Measurements from ENCODE around the gene HOXD4.

HOXD4 gene

GRCh38 chr2:176138923-176139660, 12.3 kb upstream of the HOXD4 start:
- TF ChIP-seq, protein P1, sequence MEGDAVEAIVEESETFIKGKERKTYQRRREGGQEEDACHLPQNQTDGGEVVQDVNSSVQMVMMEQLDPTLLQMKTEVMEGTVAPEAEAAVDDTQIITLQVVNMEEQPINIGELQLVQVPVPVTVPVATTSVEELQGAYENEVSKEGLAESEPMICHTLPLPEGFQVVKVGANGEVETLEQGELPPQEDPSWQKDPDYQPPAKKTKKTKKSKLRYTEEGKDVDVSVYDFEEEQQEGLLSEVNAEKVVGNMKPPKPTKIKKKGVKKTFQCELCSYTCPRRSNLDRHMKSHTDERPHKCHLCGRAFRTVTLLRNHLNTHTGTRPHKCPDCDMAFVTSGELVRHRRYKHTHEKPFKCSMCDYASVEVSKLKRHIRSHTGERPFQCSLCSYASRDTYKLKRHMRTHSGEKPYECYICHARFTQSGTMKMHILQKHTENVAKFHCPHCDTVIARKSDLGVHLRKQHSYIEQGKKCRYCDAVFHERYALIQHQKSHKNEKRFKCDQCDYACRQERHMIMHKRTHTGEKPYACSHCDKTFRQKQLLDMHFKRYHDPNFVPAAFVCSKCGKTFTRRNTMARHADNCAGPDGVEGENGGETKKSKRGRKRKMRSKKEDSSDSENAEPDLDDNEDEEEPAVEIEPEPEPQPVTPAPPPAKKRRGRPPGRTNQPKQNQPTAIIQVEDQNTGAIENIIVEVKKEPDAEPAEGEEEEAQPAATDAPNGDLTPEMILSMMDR (IDR thresholded peaks at IDR 0.05; ENCODE audit: borderline replicate concordance, insufficient read depth, low read depth, low read length) = no peak
- no peak overlapping the region for H3K4me3 ChIP-seq (ENCODE audit: low read depth, low read length)

DNA sequence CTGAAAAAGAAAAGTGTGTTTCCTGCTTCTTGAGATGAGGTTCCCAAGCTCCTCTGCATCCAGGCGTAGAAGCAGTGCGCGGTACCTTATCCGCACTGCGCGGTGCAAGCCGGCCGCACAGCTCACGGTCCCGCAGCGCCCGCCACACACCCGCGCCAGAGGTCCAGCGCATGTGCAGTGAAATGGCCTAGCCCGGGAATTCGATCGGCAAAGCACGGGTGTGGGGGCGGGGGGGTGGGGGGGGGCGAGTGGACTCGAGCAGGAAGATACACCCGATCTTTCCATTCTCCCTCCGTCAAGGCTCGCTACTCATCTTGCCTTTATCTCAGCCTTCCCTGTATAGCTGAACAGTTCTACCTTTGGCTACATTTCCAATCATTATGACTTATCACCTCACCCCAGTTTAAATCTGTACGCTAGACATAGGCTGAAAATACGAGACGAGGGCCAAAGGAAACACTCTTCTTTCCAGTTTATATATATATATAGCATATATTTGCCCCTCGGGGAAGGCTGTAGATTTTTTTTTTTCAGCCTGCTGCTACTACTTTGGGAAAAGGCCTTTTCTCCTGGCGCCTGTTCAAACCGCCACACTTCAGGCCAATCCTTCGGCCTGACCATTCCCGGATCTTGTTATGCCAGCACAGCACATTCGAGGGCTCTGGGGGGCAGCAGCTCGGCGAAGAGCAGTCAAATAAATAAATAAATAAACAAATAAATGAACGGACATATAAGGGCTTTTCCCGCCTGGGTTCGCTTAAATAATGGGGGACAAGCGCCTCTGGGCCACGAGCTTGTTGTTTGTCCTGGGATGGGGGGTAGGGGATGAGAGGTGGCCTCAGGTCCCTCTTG, 11.5 kb upstream of the HOXD4 start:
- TF ChIP-seq, protein P1 (IDR thresholded peaks at IDR 0.05; ENCODE audit: borderline replicate concordance, insufficient read depth, low read depth, low read length) = no peak
- peak overlapping the region; percentile 27 for H3K4me3 ChIP-seq (ENCODE audit: low read depth, low read length)

- peak overlapping the region; percentile 58 for H3K4me3 ChIP-seq (ENCODE audit: low read depth, low read length)
- TF ChIP-seq, protein P1 (IDR thresholded peaks at IDR 0.05; ENCODE audit: borderline replicate concordance, insufficient read depth, low read depth, low read length) = peak; percentile 91
Measured at GRCh38 chr2:176140513-176141317, 10.6 kb upstream of the HOXD4 start.

GRCh38 chr2:176142281-176142680, 9.1 kb upstream of the HOXD4 start:
- TF ChIP-seq, protein P1 (IDR thresholded peaks at IDR 0.05; ENCODE audit: borderline replicate concordance, insufficient read depth, low read depth, low read length) = no peak
- no peak overlapping the region for H3K4me3 ChIP-seq (ENCODE audit: low read depth, low read length)

- no peak overlapping the region for H3K4me3 ChIP-seq (ENCODE audit: low read depth, low read length)
- TF ChIP-seq, protein P1 (IDR thresholded peaks at IDR 0.05; ENCODE audit: borderline replicate concordance, insufficient read depth, low read depth, low read length) = no peak
Measured at GRCh38 chr2:176145085-176145969, 6.0 kb upstream of the HOXD4 start.

GRCh38 chr2:176146101-176146500, 5.2 kb upstream of the HOXD4 start:
- H3K4me3 ChIP-seq (ENCODE audit: low read depth, low read length) = no peak overlapping the region
- TF ChIP-seq, protein P1 (IDR thresholded peaks at IDR 0.05; ENCODE audit: borderline replicate concordance, insufficient read depth, low read depth, low read length) = no peak

All from GM12875 (cell line).